ENCODE measurements around the gene RTN4R. TPM values are rescaled to one million over a fixed set of nuclear protein-coding genes. Genes with fewer than 3 reads are reported as not detected.

Gene RTN4R
- total and polyA plus RNA-seq, 9 of the 15 experiments (the other 6 are each of a cell fraction or from before 2014, with no cell fraction given), result 0.04 to 2.8 (median 1.4) TPM; not detected in 3

- TF ChIP-seq RBBP5 (IDR thresholded peaks at IDR 0.05; ENCODE audit: borderline replicate concordance, insufficient read depth, low read length, poor library complexity, severe bottlenecking) (peak; percentile 32), SNRNP70 (optimal IDR thresholded peaks at IDR 0.05; ENCODE audit: low read depth, low read length) (no peak), ZNF639 (CRISPR knock-in tag; conservative IDR thresholded peaks at IDR 0.05 in 1 of 2, IDR thresholded peaks at IDR 0.05 in 1 of 2) (no peak), FOXA3 (CRISPR knock-in tag; conservative IDR thresholded peaks at IDR 0.05 in 1 of 2, IDR thresholded peaks at IDR 0.05 in 1 of 2) (peak in 1 of 2 experiments; percentile 80; a peak in 2 of 4 replicates), THRB (CRISPR knock-in tag; conservative IDR thresholded peaks at IDR 0.05) (0 out of 2 replicates have a peak, but pooled peaks have one; percentile 32), MEF2D (tag; conservative IDR thresholded peaks at IDR 0.05; ENCODE audit: low read depth) (no peak), ZNF217 (CRISPR knock-in tag; IDR thresholded peaks at IDR 0.05) (no peak), CTCFL (IDR thresholded peaks at IDR 0.05; ENCODE audit: borderline replicate concordance, insufficient read depth, low read depth, low read length, poor library complexity, severe bottlenecking) (peak; percentile 2), ZNF583 (CRISPR knock-in tag; IDR thresholded peaks at IDR 0.05) (no peak; the same call in 1 of the 2 replicates), CBFB (CRISPR knock-in tag; IDR thresholded peaks at IDR 0.05) (no peak; the same call in 1 of the 2 replicates), CC2D1A (IDR thresholded peaks at IDR 0.05) (no peak), ZNF436 (CRISPR knock-in tag; IDR thresholded peaks at IDR 0.05) (no peak), E2F6 (IDR thresholded peaks at IDR 0.05; ENCODE audit: borderline replicate concordance in 1 of 2, extremely low read depth in 1 of 2, insufficient read depth in 1 of 2, insufficient read length in 1 of 2, low read depth in 1 of 2, low read length in 1 of 2, poor library complexity in 1 of 2, severe bottlenecking in 1 of 2) (peak; percentile 52 to 95), XRCC5 (IDR thresholded peaks at IDR 0.05; ENCODE audit: low read depth, low read length) (peak; percentile 91), BRF2 (IDR thresholded peaks at IDR 0.05; ENCODE audit: borderline replicate concordance, insufficient read depth, insufficient read length) (no peak), ZKSCAN8 (CRISPR knock-in tag; IDR thresholded peaks at IDR 0.05) (no peak), RCOR1 (IDR thresholded peaks at IDR 0.05; ENCODE audit: borderline replicate concordance in 1 of 2, low read depth in 2 of 2, low read length in 2 of 2) (peak in 1 of 2 experiments; percentile 27; a peak in 1 of 4 replicates)
Observed at GRCh38 chr22:20298803-20299745, 31.0 kb upstream of the RTN4R start (continued).

Measured in K562 (cell line).